CD14-positive monocyte (primary cell): ENCODE results near the gene CLCN2. TPM values are rescaled to one million over a fixed set of nuclear protein-coding genes. Genes with fewer than 3 reads are reported as not detected.

Experiments used
- DNase-seq, 3 donors: peaks; one replicate each; pipeline ENCODE4 v3.0.0-alpha.2; 2011 to 2022
- H2AFZ ChIP-seq: 2 replicates; pipeline ENCODE4 v1.6.0; 2012; ENCODE audit warnings: mild to moderate bottlenecking, low read depth, low read length, inconsistent platforms; ENCODE audit not compliant: insufficient read depth, poor library complexity, severe bottlenecking
- H3K27ac ChIP-seq, 2 donors: 1 replicate in 1 of 2; 2 replicates in 1 of 2; pipeline ENCODE4 v1.5.1; 2012 to 2013; ENCODE audit warnings: low read length in 2 of 2, control low read depth in 1 of 2, inconsistent platforms in 1 of 2, low read depth in 1 of 2, mild to moderate bottlenecking in 1 of 2
- H3K27me3 ChIP-seq, 2 donors: one replicate each; pipeline versions ENCODE4 v1.6.0 to v1.6.1; 2011 to 2013; ENCODE audit warnings: low read length in 2 of 2; ENCODE audit not compliant: control insufficient read depth in 2 of 2, insufficient read depth in 2 of 2
- H3K36me3 ChIP-seq, 2 donors: replicated peaks in 1 of 2; 1 replicate in 1 of 2; 2 replicates in 1 of 2; pipeline versions ENCODE4 v1.5.1 to v1.6.1; 2012 to 2013; ENCODE audit warnings: low read length in 2 of 2, control low read depth in 1 of 2, inconsistent platforms in 1 of 2, mild to moderate bottlenecking in 1 of 2; ENCODE audit not compliant: insufficient read depth in 2 of 2, control insufficient read depth in 1 of 2
- H3K4me1 ChIP-seq, 2 donors: 1 replicate in 1 of 2; 2 replicates in 1 of 2; pipeline versions ENCODE4 v1.5.1 to v1.6.1; 2012 to 2013; ENCODE audit warnings: low read length in 2 of 2, control low read depth in 1 of 2, inconsistent platforms in 1 of 2, mild to moderate bottlenecking in 1 of 2, moderate library complexity in 1 of 2; ENCODE audit not compliant: insufficient read depth in 2 of 2, control insufficient read depth in 1 of 2
- H3K4me2 ChIP-seq: replicated peaks from 2 replicates; pipeline ENCODE3; 2012; ENCODE audit warnings: low read length, moderate library complexity, mild to moderate bottlenecking; ENCODE audit not compliant: poor library complexity, severe bottlenecking; ENCODE audit errors: extremely low read depth
- H3K4me3 ChIP-seq, 3 experiments: fragments of 200-600 bp in 1 of 3; sonication (generic) in 1 of 3; replicated peaks in 1 of 3; 1 replicate in 2 of 3; 2 replicates in 1 of 3; pipeline ENCODE4 v1.5.1; 2011 to 2013; ENCODE audit warnings: low read length in 3 of 3, mild to moderate bottlenecking in 3 of 3, control low read depth in 2 of 3, low read depth in 2 of 3, inconsistent platforms in 1 of 3, moderate library complexity in 1 of 3
- H3K79me2 ChIP-seq: 2 replicates; pipeline ENCODE4 v1.6.0; 2012; ENCODE audit warnings: mild to moderate bottlenecking, control low read depth, inconsistent platforms, low read length, moderate library complexity; ENCODE audit not compliant: insufficient read depth
- H3K9ac ChIP-seq: 2 replicates; pipeline ENCODE4 v1.6.0; 2017; ENCODE audit warnings: low read length, mild to moderate bottlenecking; ENCODE audit not compliant: insufficient read depth, poor library complexity, severe bottlenecking
- H3K9me3 ChIP-seq, 2 donors: replicated peaks in 1 of 2; 1 replicate in 1 of 2; 2 replicates in 1 of 2; pipeline versions ENCODE4 v1.5.1 to v1.6.1; 2012 to 2013; ENCODE audit warnings: low read length in 2 of 2, control low read depth in 1 of 2; ENCODE audit not compliant: control insufficient read depth in 1 of 2, insufficient read depth in 1 of 2
- H4K20me1 ChIP-seq: 2 replicates; pipeline ENCODE4 v1.6.0; 2012; ENCODE audit warnings: mild to moderate bottlenecking, low read length, control low read depth, moderate library complexity; ENCODE audit not compliant: insufficient read depth
- H3K27ac Mint-ChIP-seq, 7 donors: one replicate each; pipeline ENCODE4 v1.8.0; 2020; ENCODE audit warnings: mild to moderate bottlenecking in 7 of 7, mixed read lengths in 7 of 7, moderate library complexity in 6 of 7, inconsistent platforms in 2 of 7
- H3K27me3 Mint-ChIP-seq, 3 donors: one replicate each; pipeline ENCODE4 v1.8.0; 2021 to 2022; ENCODE audit warnings: low read depth in 3 of 3, mild to moderate bottlenecking in 3 of 3, mixed read lengths in 3 of 3, moderate library complexity in 3 of 3, inconsistent platforms in 1 of 3
- H3K36me3 Mint-ChIP-seq, 2 donors: one replicate each; pipeline ENCODE4 v1.8.0; 2020; ENCODE audit warnings: mixed read lengths in 2 of 2, inconsistent platforms in 1 of 2, mild to moderate bottlenecking in 1 of 2
- H3K4me1 Mint-ChIP-seq: one replicate; pipeline ENCODE4 v1.8.0; 2020; ENCODE audit warnings: mild to moderate bottlenecking, mixed read lengths
- H3K4me3 Mint-ChIP-seq, 2 donors: one replicate each; pipeline ENCODE4 v1.8.0; 2020; ENCODE audit warnings: mild to moderate bottlenecking in 2 of 2, mixed read lengths in 2 of 2, moderate library complexity in 1 of 2
- H3K9me3 Mint-ChIP-seq, 7 donors: one replicate each; pipeline ENCODE4 v1.8.0; 2020 to 2022; ENCODE audit warnings: mixed read lengths in 7 of 7, mild to moderate bottlenecking in 6 of 7, moderate library complexity in 6 of 7, inconsistent platforms in 2 of 7
- WGBS: methylation state at CpG from one replicate; pipeline ENCODE4 v1.1.5; 2013; ENCODE audit warnings: missing lambda C conversion rate; ENCODE audit not compliant: insufficient coverage; 5-methylcytosine and 5-hydroxymethylcytosine counted together
- intact Hi-C, 2 donors: fragments of 100-400 bp; cut with micrococcal nuclease; formaldehyde crosslinking; loops; one replicate each; pipeline versions ENCODE4 v1.15.0 to v1.15.1; 2023
- polyA plus RNA-seq, 3 donors: library from polyadenylated mRNA; depleted of rRNA in 1 of 3; unstranded in 2 of 3; stranded (reverse) in 1 of 3; fragments of 300-500 nt in 2 of 3; fragments of >200 nt in 1 of 3; fragmentation: Illumina TruSeq in 2 of 3; gene quantifications; 1 replicate in 2 of 3; 2 replicates in 1 of 3; pipeline ENCODE4 v1.2.3, GENCODE V29; 2012 to 2021
- TF ChIP-seq, protein P1 (sequence below): fragments of 200-600 bp; IDR thresholded peaks from one replicate; pipeline ENCODE4 v1.8.0; 2022; ENCODE audit warnings: antibody characterized with exemption, mild to moderate bottlenecking

The CLCN2 gene
- polyA plus RNA-seq, 3 donors, result 0.16 to 2.7 TPM; not detected in 1

DNA sequence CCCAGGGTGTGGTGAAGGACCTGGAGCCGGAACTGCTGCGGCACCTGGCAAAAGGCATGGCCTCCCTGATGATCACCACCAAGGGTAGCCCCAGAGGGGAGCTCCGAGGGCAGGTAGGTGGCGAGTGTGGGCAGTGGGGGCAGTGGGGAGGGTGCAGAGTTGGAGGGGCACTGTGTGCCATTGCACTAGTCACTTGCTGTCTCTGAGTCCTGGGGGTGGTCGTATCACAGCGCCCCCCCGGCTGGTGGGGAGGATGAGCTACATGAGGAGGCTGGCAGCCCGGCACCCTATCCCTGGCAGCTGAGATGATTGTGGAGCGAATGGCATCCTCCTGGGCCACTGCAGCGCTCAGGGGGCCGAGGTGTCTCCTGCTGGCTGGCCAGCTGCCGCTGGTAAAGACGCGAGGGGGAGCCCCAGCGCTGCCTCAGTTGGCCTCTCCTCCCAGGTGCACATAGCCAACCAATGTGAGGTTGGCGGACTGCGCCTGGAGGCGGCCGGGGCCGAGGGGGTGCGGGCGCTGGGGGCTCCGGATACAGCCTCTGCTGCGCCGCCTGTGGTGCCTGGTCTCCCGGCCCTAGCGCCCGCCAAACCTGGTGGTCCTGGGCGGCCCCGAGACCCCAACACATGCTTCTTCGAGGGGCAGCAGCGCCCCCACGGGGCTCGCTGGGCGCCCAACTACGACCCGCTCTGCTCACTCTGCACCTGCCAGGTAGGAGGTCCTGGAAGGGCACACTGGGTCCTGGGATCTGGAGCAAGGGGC lies 24.8 kb upstream of the CLCN2 start:
- no peaks in the 10 kb centered on the region for H3K36me3 ChIP-seq
- no peak overlapping the region for H2AFZ ChIP-seq
- no peak overlapping the region for H3K27ac ChIP-seq
- Mint-ChIP-seq H3K27ac (no peak overlapping the region), H3K27me3 (peaks cover 41 to 57% (median 46%) of the 10 kb centered on the region in 3 donors), H3K9me3 (peaks cover 0 to 7% (median 1%) of the 10 kb centered on the region in 7 donors), H3K4me3 (no peak overlapping the region), H3K36me3 (no peaks in the 10 kb centered on the region), H3K4me1 (peaks cover 13% of the 10 kb centered on the region)
- H3K79me2 ChIP-seq, result no peaks in the 10 kb centered on the region
- no peaks in the 10 kb centered on the region for H4K20me1 ChIP-seq
- intact Hi-C loops, result no loop called here
- peaks cover 6 to 31% of the 10 kb centered on the region in 2 donors for H3K27me3 ChIP-seq
- WGBS, result 63% methylated on average over 32 of the region's 37 CpGs
- H3K9ac ChIP-seq, result no peak overlapping the region
- H3K4me1 ChIP-seq, result peaks cover 7 to 8% of the 10 kb centered on the region in 2 donors
- H3K4me3 ChIP-seq, result no peak overlapping the region
- no peak overlapping the region for H3K4me2 ChIP-seq
- DNase-seq, result no peak
- no peaks in the 10 kb centered on the region for H3K9me3 ChIP-seq
- TF ChIP-seq, protein P1, sequence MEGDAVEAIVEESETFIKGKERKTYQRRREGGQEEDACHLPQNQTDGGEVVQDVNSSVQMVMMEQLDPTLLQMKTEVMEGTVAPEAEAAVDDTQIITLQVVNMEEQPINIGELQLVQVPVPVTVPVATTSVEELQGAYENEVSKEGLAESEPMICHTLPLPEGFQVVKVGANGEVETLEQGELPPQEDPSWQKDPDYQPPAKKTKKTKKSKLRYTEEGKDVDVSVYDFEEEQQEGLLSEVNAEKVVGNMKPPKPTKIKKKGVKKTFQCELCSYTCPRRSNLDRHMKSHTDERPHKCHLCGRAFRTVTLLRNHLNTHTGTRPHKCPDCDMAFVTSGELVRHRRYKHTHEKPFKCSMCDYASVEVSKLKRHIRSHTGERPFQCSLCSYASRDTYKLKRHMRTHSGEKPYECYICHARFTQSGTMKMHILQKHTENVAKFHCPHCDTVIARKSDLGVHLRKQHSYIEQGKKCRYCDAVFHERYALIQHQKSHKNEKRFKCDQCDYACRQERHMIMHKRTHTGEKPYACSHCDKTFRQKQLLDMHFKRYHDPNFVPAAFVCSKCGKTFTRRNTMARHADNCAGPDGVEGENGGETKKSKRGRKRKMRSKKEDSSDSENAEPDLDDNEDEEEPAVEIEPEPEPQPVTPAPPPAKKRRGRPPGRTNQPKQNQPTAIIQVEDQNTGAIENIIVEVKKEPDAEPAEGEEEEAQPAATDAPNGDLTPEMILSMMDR, result no peak

DNA sequence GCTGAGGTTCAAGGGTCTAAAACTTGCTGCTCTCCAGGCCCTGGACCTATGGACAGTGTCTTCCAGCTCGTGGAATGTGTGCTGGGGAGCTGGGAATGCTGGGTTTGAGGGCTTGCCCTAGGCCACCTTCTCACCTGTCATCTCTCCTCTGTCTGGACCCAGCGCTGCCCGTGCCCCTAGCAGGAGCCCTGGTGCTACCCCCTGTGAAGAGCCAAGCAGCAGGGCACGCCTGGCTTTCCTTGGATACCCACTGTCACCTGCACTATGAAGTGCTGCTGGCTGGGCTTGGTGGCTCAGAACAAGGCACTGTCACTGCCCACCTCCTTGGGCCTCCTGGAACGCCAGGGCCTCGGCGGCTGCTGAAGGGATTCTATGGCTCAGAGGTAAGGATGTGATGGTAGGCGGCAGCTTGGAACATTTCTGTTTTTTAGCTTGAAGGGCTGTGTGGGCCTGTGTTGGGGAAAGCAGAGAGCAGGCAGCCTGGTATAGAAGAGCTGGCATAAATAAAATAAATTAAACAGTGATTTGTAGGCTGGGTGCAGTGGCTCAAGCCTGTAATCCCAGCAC lies 23.5 kb upstream of the CLCN2 start:
- Mint-ChIP-seq H3K4me1 (peaks cover 18% of the 10 kb centered on the region), H3K27ac (no peak overlapping the region), H3K36me3 (peaks cover 0 to 2% of the 10 kb centered on the region in 2 donors), H3K9me3 (peaks cover 0 to 7% (median 3%) of the 10 kb centered on the region in 7 donors), H3K4me3 (no peak overlapping the region), H3K27me3 (peaks cover 43 to 61% (median 52%) of the 10 kb centered on the region in 3 donors)
- Histone ChIP-seq H3K9me3 (no peaks in the 10 kb centered on the region), H3K27me3 (peaks cover 13 to 39% of the 10 kb centered on the region in 2 donors), H3K4me1 (peaks cover 13 to 19% of the 10 kb centered on the region in 2 donors), H4K20me1 (no peaks in the 10 kb centered on the region), H3K4me3 (no peak overlapping the region), H3K4me2 (no peak overlapping the region), H3K9ac (no peak overlapping the region), H2AFZ (no peak overlapping the region), H3K79me2 (no peaks in the 10 kb centered on the region), H3K36me3 (no peaks in the 10 kb centered on the region), H3K27ac (no peak overlapping the region)
- DNase-seq, result no peak
- TF ChIP-seq, protein P1, result no peak
- 98% methylated on average over 7 of the region's 8 CpGs for WGBS
- intact Hi-C loops, result no loop called here
